HG03139 (cell line): ENCODE results near the gene C14orf132.

Source experiments
- ATAC-seq: cut with Tn5 transposase; IDR thresholded peaks from one replicate; pipeline ENCODE4 v1.9.1; 2021; ENCODE audit not compliant: unreplicated experiment

C14orf132 gene

DNA sequence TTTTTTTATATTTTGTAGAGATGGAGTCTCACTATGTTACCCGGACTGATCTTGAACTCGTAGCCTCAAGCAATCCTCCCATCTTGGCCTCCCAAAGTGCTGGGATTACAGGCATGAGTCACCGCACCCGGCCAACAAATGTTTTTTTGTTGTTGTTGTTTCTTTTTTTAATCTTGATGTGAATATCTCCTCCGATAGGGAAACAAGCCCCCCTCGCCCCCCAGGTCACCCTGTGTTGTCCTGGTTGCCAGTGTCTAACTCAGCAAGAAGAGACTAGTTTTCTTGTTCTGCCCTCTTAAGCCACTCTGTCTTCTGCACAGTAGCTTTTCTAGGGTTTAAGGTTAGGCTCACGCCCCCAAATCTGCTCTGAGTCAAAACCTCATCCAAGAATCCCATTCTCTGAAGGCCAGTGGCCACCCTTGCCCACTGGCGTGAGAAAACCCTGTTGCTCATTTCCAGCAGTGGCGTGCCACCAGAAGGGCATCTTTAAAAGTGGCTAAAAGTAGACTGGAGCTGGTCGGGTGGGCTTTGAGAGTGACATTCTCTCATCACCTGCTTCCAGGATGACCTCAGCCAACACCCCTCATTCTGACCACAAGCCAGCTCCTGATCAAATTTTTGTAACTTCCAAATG lies 42.7 kb downstream of the C14orf132 start:
- ATAC-seq, result no peak

DNA sequence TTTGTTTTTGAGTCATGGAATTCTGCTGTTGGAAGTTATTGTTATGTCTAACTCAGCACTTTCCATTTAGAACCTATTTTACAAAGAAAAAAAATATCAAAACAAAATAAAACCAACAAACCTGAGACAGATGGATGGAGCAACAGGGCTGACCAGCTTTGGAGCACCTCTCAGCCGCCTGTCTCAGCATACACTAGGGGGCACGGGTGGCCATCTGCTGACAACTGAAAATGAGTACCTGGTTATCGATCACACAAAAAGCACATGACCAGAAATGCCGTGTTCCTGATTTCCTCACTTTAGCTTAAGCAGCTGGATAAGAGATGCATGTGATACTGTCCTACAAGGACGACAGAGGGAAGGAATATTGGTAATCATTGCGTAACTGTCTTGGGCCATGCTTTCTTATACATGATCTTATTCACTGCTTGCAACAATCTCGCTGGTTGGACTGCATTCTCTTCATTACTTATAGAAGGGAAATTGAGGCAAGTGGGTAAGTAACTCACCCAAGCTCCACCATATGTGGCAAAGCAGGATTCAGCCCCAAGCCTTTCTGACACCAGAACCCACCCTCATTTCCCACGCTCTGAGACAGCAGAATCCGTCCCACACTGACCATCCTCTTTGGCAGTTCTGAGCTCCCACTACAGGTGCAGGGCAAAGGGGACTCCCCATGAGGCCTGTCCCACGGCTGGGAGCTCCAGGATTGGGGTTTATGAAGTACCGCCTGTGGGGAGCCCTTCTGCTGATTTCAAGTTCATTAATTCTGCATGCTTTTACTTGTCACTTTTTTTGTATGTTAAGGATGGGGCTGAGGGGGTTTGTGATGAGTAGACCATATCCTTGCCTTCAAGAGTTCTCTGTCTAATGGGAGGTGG lies 43.5 kb downstream of the C14orf132 start:
- ATAC-seq, result no peak

DNA sequence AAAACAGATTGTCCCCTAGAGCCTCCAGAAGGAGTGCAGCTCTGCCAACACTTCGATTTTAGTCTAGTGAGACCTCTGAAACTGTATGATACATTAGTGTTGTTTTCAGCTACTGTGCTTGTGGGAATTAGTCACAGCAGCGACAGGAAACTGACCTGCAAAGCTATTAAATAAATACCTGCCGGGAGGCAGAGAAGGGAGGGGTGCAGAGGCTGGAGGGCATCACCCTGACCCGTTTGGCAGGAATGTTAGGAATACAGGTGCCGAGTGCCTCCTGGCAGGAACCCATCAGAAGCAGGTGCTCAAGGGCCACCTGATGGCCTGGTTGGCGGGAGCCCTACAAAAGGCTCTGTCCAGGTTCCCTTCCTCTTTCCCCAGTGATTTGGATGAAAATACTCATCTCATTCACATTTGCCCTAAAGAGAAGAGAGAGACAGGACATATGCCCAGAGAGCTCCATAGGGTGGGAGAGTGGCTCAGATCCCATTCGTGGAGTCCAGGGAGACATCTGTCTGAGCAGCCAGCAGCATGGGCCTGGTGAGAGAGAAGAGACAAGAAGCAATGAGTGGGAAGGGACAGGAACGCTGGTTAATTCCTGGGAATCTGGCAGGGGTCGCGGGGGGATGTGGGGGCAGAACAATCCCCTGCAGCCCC lies 44.6 kb downstream of the C14orf132 start:
- ATAC-seq, result no peak

DNA sequence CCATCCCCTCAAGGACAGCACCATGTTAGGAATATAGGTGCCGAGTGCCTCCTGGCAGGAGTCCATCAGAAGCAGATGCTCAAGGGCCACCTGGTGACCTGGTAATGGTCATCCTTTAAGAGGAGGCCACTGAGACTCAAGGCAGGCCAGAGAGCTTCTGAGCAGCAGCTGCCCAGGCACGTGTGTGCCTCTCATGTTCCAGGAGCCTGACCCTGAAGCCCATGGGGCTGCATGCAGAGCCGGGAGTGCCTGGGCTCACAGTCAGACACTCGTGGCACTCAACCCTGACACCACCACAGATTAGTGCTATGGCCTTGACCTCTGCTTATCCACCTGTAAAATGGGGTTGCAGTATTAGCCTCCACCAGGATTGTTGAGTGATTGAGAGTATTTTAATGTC lies 45.6 kb downstream of the C14orf132 start:
- ATAC-seq, result no peak

GRCh38 chr14:96085369-96085768 lies 46.2 kb downstream of the C14orf132 start:
- no peak for ATAC-seq

GRCh38 chr14:96086032-96086431 lies 46.9 kb downstream of the C14orf132 start:
- no peak for ATAC-seq

- no peak for ATAC-seq
Observed at GRCh38 chr14:96086574-96087077, 47.5 kb downstream of the C14orf132 start.

- no peak for ATAC-seq
Observed at GRCh38 chr14:96088074-96088473, 48.9 kb downstream of the C14orf132 start.

GRCh38 chr14:96088481-96088880 lies 49.3 kb downstream of the C14orf132 start:
- no peak for ATAC-seq

GRCh38 chr14:96088911-96089310 lies 49.7 kb downstream of the C14orf132 start:
- ATAC-seq, result no peak

DNA sequence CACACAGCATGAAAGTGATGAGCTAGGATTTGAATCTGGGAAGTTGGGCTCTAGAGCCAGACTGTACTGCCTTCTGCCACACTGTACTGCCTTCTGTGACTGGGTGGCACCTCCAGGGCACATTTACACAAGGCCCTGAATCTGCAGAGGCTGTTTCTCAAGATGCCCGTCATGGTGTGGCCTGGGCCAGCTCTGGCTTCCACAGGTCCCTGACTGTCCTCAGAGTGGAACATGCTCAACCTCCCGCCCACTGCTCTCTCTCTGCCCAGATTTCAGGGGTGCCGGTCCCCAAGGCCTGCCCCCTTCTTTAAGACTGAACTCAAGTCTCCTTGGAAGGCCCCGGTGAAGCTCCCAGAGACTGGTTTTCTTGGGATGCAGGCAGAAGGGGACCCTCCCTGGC lies 50.2 kb downstream of the C14orf132 start:
- no peak for ATAC-seq

DNA sequence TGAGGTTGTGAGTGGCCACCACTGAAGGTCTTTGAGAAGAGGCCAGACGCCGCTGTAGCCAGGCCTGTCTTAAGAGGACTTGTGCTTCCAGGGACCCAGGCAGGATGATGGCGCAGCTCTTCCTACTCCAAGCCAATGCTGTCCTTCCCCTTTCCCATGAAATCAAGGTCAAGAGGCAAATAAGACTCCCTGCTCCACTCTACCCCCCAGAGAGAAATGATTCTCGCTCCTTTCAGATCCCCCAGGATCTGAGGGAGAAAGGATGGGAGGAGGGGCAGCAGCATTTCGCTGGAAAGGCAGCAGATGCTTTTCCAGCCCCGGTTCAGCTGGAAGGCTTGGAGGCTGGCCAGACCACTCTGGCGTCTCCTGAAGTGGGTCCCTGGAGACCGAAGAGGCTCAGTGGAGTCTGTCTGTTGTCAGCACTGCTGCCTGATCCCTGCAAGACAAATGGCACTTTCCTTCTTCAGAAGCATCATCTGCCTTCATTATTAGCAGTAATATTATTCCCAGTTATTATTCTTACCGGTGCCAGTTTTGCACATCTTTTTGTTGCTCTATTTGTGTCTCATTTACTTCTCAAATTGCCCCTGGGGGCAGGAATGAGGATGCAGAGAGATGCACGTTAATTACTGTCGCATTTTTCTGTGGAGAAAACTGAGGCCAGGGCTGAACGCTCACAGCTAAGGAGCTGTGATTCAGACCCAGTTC lies 51.4 kb downstream of the C14orf132 start:
- no peak for ATAC-seq

- ATAC-seq, result no peak
Observed at GRCh38 chr14:96091149-96091693, 52.1 kb downstream of the C14orf132 start.

GRCh38 chr14:96091941-96092411 lies 52.8 kb downstream of the C14orf132 start:
- ATAC-seq, result no peak

DNA sequence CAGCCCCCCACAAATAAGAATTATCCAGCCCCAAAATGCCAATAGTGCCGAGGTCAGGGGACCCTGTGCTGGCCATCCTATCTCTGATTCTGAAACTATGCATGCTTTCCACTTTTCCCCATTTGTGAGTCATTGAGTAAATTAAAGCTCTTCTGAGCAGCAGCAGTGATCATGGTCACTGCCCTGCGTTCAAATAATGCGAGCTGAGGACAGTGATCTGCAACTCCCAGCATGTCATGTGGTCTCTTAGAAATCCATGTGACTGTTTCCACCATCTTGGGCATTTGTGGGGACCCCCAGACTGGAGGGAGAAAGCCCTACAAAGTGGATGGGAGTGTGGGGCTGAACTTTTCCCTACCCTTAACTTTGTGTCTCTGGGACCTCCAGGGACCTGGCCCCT lies 53.8 kb downstream of the C14orf132 start:
- no peak for ATAC-seq

DNA sequence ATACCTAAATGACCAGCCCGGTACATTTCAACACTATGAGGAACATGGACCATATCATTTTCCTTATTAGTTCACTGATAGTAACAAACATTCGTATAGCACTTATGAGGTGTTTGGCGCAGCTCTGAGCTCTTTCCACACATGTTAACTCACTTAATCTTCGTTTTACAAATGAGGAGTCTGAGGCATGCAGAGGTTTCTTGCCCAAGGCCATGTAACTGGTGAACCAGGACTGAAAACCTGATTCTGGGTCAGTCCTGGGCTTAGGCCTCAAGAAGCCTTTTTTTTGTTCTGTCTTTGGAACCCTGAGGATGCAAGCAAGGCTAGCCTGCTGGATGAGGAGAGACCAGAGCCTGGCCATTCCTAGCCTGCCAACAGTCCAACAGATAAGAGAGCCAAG lies 55.0 kb downstream of the C14orf132 start:
- ATAC-seq, result no peak

DNA sequence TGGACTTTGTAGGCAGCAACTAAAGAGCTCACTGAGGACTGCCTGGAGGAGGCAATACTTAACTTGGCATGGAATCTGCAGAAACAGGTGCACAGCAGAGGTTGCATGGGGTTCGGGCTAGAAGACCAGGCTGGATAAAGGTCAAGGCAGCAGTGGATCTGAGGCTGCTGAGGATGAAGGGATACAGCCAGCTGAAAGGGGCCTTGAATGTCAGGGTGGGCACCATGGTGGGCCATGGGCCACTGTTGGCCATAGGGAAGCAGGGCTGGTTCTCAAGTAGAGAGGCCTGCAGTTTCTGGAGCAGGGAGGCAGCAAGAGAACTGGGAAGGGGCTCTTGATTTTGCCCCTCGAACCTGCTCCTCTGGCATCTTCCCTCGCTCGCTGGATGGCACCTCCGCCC lies 55.5 kb downstream of the C14orf132 start:
- ATAC-seq, result no peak

GRCh38 chr14:96095058-96095457 lies 55.9 kb downstream of the C14orf132 start:
- no peak for ATAC-seq

GRCh38 chr14:96095581-96096476 lies 56.7 kb downstream of the C14orf132 start:
- ATAC-seq, result no peak
